Measurements from ENCODE around the gene BRIP1.
"Not testable (repeated sequence)": the region's sequence is repeated elsewhere in the genome, so short reads cannot be mapped to it uniquely, and the experiment has no call there.

Gene BRIP1

GRCh38 chr17:61862975-61863800 lies at the start of gene BRIP1:
TSS of gene BRIP1 (minus strand) at chr17:61863528. CDS start at chr17:61861539, 1,989 bp downstream.
- peak; percentile 84 for DNase-seq (ENCODE audit: low spot score)

- no peak for DNase-seq (ENCODE audit: low spot score)
Measured at GRCh38 chr17:61908292-61909037, 45.1 kb upstream of the BRIP1 start.

GRCh38 chr17:61907361-61907760 lies 44.0 kb upstream of the BRIP1 start:
- no peak for DNase-seq (ENCODE audit: low spot score)

- DNase-seq (ENCODE audit: low spot score), result no peak
Measured at GRCh38 chr17:61904094-61904710, 40.9 kb upstream of the BRIP1 start.

- DNase-seq (ENCODE audit: low spot score), result no peak
Measured at GRCh38 chr17:61903251-61903650, 39.9 kb upstream of the BRIP1 start.

GRCh38 chr17:61897548-61898180 lies 34.3 kb upstream of the BRIP1 start:
- no peak for DNase-seq (ENCODE audit: low spot score)

- no peak for DNase-seq (ENCODE audit: low spot score)
Measured at GRCh38 chr17:61895391-61895790, 32.1 kb upstream of the BRIP1 start.

GRCh38 chr17:61894310-61894709 lies 31.0 kb upstream of the BRIP1 start:
- not testable (repeated sequence) for DNase-seq (ENCODE audit: low spot score)

GRCh38 chr17:61887733-61888132 lies 24.4 kb upstream of the BRIP1 start:
- DNase-seq (ENCODE audit: low spot score), result not testable (repeated sequence)

GRCh38 chr17:61885865-61886264 lies 22.5 kb upstream of the BRIP1 start:
- DNase-seq (ENCODE audit: low spot score), result peak; percentile 21

GRCh38 chr17:61884864-61885263 lies 21.5 kb upstream of the BRIP1 start:
- no peak for DNase-seq (ENCODE audit: low spot score)

- no peak for DNase-seq (ENCODE audit: low spot score)
Measured at GRCh38 chr17:61880589-61881102, 17.3 kb upstream of the BRIP1 start.

GRCh38 chr17:61878984-61879612 lies 15.8 kb upstream of the BRIP1 start:
- DNase-seq (ENCODE audit: low spot score), result no peak

GRCh38 chr17:61878520-61878919 lies 15.2 kb upstream of the BRIP1 start:
- DNase-seq (ENCODE audit: low spot score), result no peak

- DNase-seq (ENCODE audit: low spot score), result no peak
Measured at GRCh38 chr17:61877837-61878236, 14.5 kb upstream of the BRIP1 start.

- no peak for DNase-seq (ENCODE audit: low spot score)
Measured at GRCh38 chr17:61875804-61876203, 12.5 kb upstream of the BRIP1 start.

GRCh38 chr17:61875285-61875684 lies 12.0 kb upstream of the BRIP1 start:
- DNase-seq (ENCODE audit: low spot score), result no peak

- no peak for DNase-seq (ENCODE audit: low spot score)
Measured at GRCh38 chr17:61874075-61874474, 10.7 kb upstream of the BRIP1 start.

GRCh38 chr17:61872099-61872498 lies 8.8 kb upstream of the BRIP1 start:
- DNase-seq (ENCODE audit: low spot score), result no peak

GRCh38 chr17:61869138-61869537 lies 5.8 kb upstream of the BRIP1 start:
- DNase-seq (ENCODE audit: low spot score), result no peak

GRCh38 chr17:61868074-61868473 lies 4.7 kb upstream of the BRIP1 start:
- no peak for DNase-seq (ENCODE audit: low spot score)

- DNase-seq (ENCODE audit: low spot score), result no peak
Measured at GRCh38 chr17:61867033-61867432, 3.7 kb upstream of the BRIP1 start.
